ENCODE results near the gene FLOT2.

- TF ChIP-seq CTCF (conservative IDR thresholded peaks at IDR 0.05) (no peak), EZH2 (IDR thresholded peaks at IDR 0.05; ENCODE audit: low read depth) (no peak)
Measured at GRCh38 chr17:28937044-28937729, 39.7 kb upstream of the FLOT2 start.

All from PC-9 (cell line).